Measurements from ENCODE around the gene EIF4G3.

- TF ChIP-seq EZH2 (IDR thresholded peaks at IDR 0.05; ENCODE audit: low read length, missing control alignments) (no peak), CTCF (conservative IDR thresholded peaks at IDR 0.05 in 1 of 2, IDR thresholded peaks at IDR 0.05 in 1 of 2; ENCODE audit: low read depth in 1 of 2, low read length in 2 of 2) (no peak)
Measured at GRCh38 chr1:20962576-20963258, 214.0 kb downstream of the EIF4G3 start.
